ENCODE results near the gene S100B. TPM values are rescaled to one million over a fixed set of nuclear protein-coding genes. Genes with fewer than 3 reads are reported as not detected.

The S100B gene
- total RNA-seq, 4 donors from 2014 or later: 0.89 to 4.9 TPM; not detected in 2

GRCh38 chr21:46551636-46552241 is 53.1 kb downstream of the S100B start:
- no peak for DNase-seq
- 92 to 93% methylated on average over 24 of the region's 24 CpGs for WGBS, 2 donors
- Histone ChIP-seq H3K36me3 (peaks cover 48% of the 10 kb centered on the region in 2 donors), H3K27me3 (no peaks in the 10 kb centered on the region), H3K9me3 (no peaks in the 10 kb centered on the region), H3K27ac (no peak overlapping the region), H3K4me1 (no peaks in the 10 kb centered on the region), H3K4me3 (replicated peaks in 1 of 3) (no peak overlapping the region)
- TF ChIP-seq CTCF (IDR thresholded peaks at IDR 0.05) (no peak), POLR2A (IDR thresholded peaks at IDR 0.05) (no peak)
- intact Hi-C loops (cut with DNase I): no loop called here

GRCh38 chr21:46550116-46550941 is 54.6 kb downstream of the S100B start:
- Histone ChIP-seq H3K27ac (no peak overlapping the region), H3K4me1 (no peaks in the 10 kb centered on the region), H3K4me3 (replicated peaks in 1 of 3) (no peak overlapping the region), H3K9me3 (no peaks in the 10 kb centered on the region), H3K27me3 (no peaks in the 10 kb centered on the region), H3K36me3 (peaks cover 47 to 52% of the 10 kb centered on the region in 2 donors)
- no peak for DNase-seq
- intact Hi-C loops (cut with DNase I): no loop called here
- TF ChIP-seq CTCF (IDR thresholded peaks at IDR 0.05) (no peak), POLR2A (IDR thresholded peaks at IDR 0.05) (no peak)
- 94% methylated on average over 12 of the region's 12 CpGs for WGBS, 2 donors

GRCh38 chr21:46549650-46550049 is 55.2 kb downstream of the S100B start:
- H3K27ac ChIP-seq: no peak overlapping the region
- intact Hi-C loops (cut with DNase I): no loop called here
- H3K27me3 ChIP-seq: no peaks in the 10 kb centered on the region
- H3K4me3 ChIP-seq (replicated peaks in 1 of 3): no peak overlapping the region
- no peaks in the 10 kb centered on the region for H3K9me3 ChIP-seq
- no peak for TF ChIP-seq POLR2A (IDR thresholded peaks at IDR 0.05)
- no peak for TF ChIP-seq CTCF (IDR thresholded peaks at IDR 0.05)
- WGBS, 2 donors: 96% methylated on average over 18 of the region's 18 CpGs
- H3K4me1 ChIP-seq: no peaks in the 10 kb centered on the region
- DNase-seq: no peak
- peaks cover 44 to 46% of the 10 kb centered on the region in 2 donors for H3K36me3 ChIP-seq

Other genes with a start within 250 kb of the S100B start
- 10 to 100 TPM; 35.1 to 56.3 (median 42.9) TPM for gene DIP2A, start 146.2 kb downstream of the S100B start, total RNA-seq
- 100 to 1,000 TPM in 2 of 4 donors, 10 to 100 TPM in 2; 94.6 to 112 (median 99.4) TPM for gene PRMT2, start 30.6 kb upstream of the S100B start, total RNA-seq